Measurements from ENCODE around the gene UBE4B. TPM values are rescaled to one million over a fixed set of nuclear protein-coding genes. Genes with fewer than 3 reads are reported as not detected.

Gene UBE4B
- total and polyA plus RNA-seq, 10 of the 15 experiments (the other 5 are each of a cell fraction or from before 2014, with no cell fraction given) = 2.9 to 32.6 (median 20.7) TPM

- TSS peak; percentile 68 for BruUV-seq (replicated peaks)
- H2AFZ ChIP-seq (ENCODE audit: control insufficient read depth, low read depth, low read length) = peak overlapping the region; percentile 76
- peak; percentile 25 for TF ChIP-seq SMAD1 (IDR thresholded peaks at IDR 0.05; ENCODE audit: low read depth, partially characterized antibody)
- TF ChIP-seq BMI1 (IDR thresholded peaks at IDR 0.05; ENCODE audit: borderline replicate concordance) = no peak
- TF ChIP-seq HDGF (IDR thresholded peaks at IDR 0.05) = 0 out of 2 replicates have a peak, but pooled peaks have one; percentile 30
- peak; percentile 44; the same call in 1 of the 2 replicates for TF ChIP-seq EED (IDR thresholded peaks at IDR 0.05; ENCODE audit: low read depth)
- TF ChIP-seq ZNF217 (IDR thresholded peaks at IDR 0.05) = 0 out of 2 replicates have a peak, but pooled peaks have one; percentile 7
- peak; percentile 20; the same call in 1 of the 2 replicates for TF ChIP-seq PKNOX1 (IDR thresholded peaks at IDR 0.05)
- 0 out of 4 replicates have a peak, but pooled peaks of 1 of the 2 experiments have one; percentile 29 for TF ChIP-seq IKZF2 (IDR thresholded peaks at IDR 0.05)
- TF ChIP-seq YY1 (IDR thresholded peaks at IDR 0.05; ENCODE audit: low read depth, low read length) = 0 out of 2 replicates have a peak, but pooled peaks have one; percentile 14
- no peak for TF ChIP-seq STAT1 (conservative IDR thresholded peaks at IDR 0.05)
- TF ChIP-seq, protein P1, sequence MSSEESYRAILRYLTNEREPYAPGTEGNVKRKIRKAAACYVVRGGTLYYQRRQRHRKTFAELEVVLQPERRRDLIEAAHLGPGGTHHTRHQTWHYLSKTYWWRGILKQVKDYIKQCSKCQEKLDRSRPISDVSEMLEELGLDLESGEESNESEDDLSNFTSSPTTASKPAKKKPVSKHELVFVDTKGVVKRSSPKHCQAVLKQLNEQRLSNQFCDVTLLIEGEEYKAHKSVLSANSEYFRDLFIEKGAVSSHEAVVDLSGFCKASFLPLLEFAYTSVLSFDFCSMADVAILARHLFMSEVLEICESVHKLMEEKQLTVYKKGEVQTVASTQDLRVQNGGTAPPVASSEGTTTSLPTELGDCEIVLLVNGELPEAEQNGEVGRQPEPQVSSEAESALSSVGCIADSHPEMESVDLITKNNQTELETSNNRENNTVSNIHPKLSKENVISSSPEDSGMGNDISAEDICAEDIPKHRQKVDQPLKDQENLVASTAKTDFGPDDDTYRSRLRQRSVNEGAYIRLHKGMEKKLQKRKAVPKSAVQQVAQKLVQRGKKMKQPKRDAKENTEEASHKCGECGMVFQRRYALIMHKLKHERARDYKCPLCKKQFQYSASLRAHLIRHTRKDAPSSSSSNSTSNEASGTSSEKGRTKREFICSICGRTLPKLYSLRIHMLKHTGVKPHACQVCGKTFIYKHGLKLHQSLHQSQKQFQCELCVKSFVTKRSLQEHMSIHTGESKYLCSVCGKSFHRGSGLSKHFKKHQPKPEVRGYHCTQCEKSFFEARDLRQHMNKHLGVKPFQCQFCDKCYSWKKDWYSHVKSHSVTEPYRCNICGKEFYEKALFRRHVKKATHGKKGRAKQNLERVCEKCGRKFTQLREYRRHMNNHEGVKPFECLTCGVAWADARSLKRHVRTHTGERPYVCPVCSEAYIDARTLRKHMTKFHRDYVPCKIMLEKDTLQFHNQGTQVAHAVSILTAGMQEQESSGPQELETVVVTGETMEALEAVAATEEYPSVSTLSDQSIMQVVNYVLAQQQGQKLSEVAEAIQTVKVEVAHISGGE (CRISPR knock-in tag; IDR thresholded peaks at IDR 0.05) = no peak
- no peak for TF ChIP-seq SUZ12 (IDR thresholded peaks at IDR 0.05; ENCODE audit: unreplicated experiment)
- no peak for TF ChIP-seq RUNX3 (IDR thresholded peaks at IDR 0.05; ENCODE audit: low read length)
- TF ChIP-seq RB1 (IDR thresholded peaks at IDR 0.05; ENCODE audit: borderline replicate concordance) = peak; percentile 47; the same call in 1 of the 2 replicates
- peak; percentile 5; the same call in 2 of the 3 replicates for ATAC-seq
- no peaks in the 10 kb centered on the region for H3K9me3 ChIP-seq (replicated peaks; ENCODE audit: control insufficient read depth, insufficient read depth, low read length)
- H3K79me2 ChIP-seq (ENCODE audit: control insufficient read depth, insufficient read depth, low read length) = peaks cover 18% of the 10 kb centered on the region
- FAIRE-seq = no peak
- CTCF ChIA-PET = interaction anchor here (0.6 to 4.5 kb wide), 34 partner anchors 7 to 776 kb away, joined by 3 to 110 read pairs (median 7); partner anchors contain the start of genes CENPS and PGD
- POLR2A ChIA-PET = interaction anchor here (0.6 to 1.3 kb wide), 5 partner anchors 10 to 712 kb away, joined by 3 to 6 read pairs (median 4); no protein-coding TSS in a partner anchor
- H3K4me2 ChIP-seq (ENCODE audit: control insufficient read depth, insufficient read depth) = peak overlapping the region; percentile 99
- RAD21 ChIA-PET (ENCODE audit: unreplicated experiment) = interaction anchor here (0.5 to 4.1 kb wide), 26 partner anchors 16 to 283 kb away, joined by 3 to 46 read pairs (median 4); partner anchors contain the start of genes CENPS and PGD
- peak overlapping the region; percentile 24; the same call in 1 of the 2 replicates for H3K27ac ChIP-seq (ENCODE audit: control insufficient read depth, insufficient read depth)
- H3K4me1 ChIP-seq (ENCODE audit: control insufficient read depth, insufficient read depth, low read length) = peaks cover 7% of the 10 kb centered on the region
- peak overlapping the region; percentile 72 for H3K9ac ChIP-seq (ENCODE audit: control insufficient read depth, insufficient read depth, low read length)
- WGBS (ENCODE audit: insufficient coverage, insufficient replicate concordance, low lambda C conversion rate, missing lambda C conversion rate) = 18% methylated on average over 30 of the region's 69 CpGs
- no peaks in the 10 kb centered on the region for H4K20me1 ChIP-seq (ENCODE audit: control insufficient read depth, insufficient read depth)
- H3K27me3 ChIP-seq (replicated peaks in 1 of 2; ENCODE audit: control insufficient read depth in 2 of 2, insufficient read depth in 2 of 2, low read length in 1 of 2) = no peaks in the 10 kb centered on the region
- in situ Hi-C loops (cut with MboI) (no loop called here), intact Hi-C loops (cut with micrococcal nuclease; ENCODE audit: unreplicated experiment) (loop anchor here (1.0 to 5.0 kb wide), 2 partner anchors 127 to 216 kb away; no protein-coding TSS in a partner anchor)
- SMC1A ChIA-PET (ENCODE audit: uncharacterized antibody, unreplicated experiment) = interaction anchor here (0.6 to 2.9 kb wide), 12 partner anchors 14 to 218 kb away, joined by 3 to 57 read pairs (median 5); partner anchors contain the start of gene PGD
- H3K4me3 ChIP-seq = peak overlapping the region; percentile 84
- H3K36me3 ChIP-seq (ENCODE audit: control insufficient read depth in 2 of 2, insufficient read depth in 2 of 2, low read length in 1 of 2) = no peaks in the 10 kb centered on the region
- DNase-seq (ENCODE audit: low read depth, low spot score) = no peak
Observed at GRCh38 chr1:10210841-10211804, 178.4 kb downstream of the UBE4B start.
